WTC11 (cell line): Measurements from ENCODE around the gene CLCN7. TPM values are rescaled to one million over a fixed set of nuclear protein-coding genes. Genes with fewer than 3 reads are reported as not detected.

ENCODE experiments used
- ATAC-seq: fragments of 200-7000 bp; cut with Tn5 transposase; 2 replicates; pipeline ENCODE4 v1.10.0; 2021; ENCODE audit warnings: mild to moderate bottlenecking, moderate library complexity
- CTCF ChIA-PET: fragments of 300-600 bp; sonication (Branson Sonifier 250); formaldehyde crosslinking; loops from one replicate; lab custom pipeline; 2021; ENCODE audit warnings: antibody characterized with exemption; lab: Charles Lee
- POLR2A ChIA-PET: fragments of 350-600 bp; sonication (Branson Sonifier 250); formaldehyde crosslinking; loops from one replicate; lab custom pipeline; 2021; ENCODE audit warnings: antibody characterized with exemption; lab: Charles Lee
- DNase-seq: peaks from one replicate; pipeline ENCODE4 v3.0.0; 2021; ENCODE audit warnings: low spot score
- H3K27ac Mint-ChIP-seq: 2 replicates; pipeline ENCODE4 v1.8.0; 2021; ENCODE audit warnings: mixed read lengths
- H3K27me3 Mint-ChIP-seq: 2 replicates; pipeline ENCODE4 v1.8.0; 2021; ENCODE audit warnings: low read depth, mild to moderate bottlenecking, moderate library complexity, mixed read lengths
- H3K36me3 Mint-ChIP-seq: 2 replicates; pipeline ENCODE4 v1.8.0; 2021; ENCODE audit warnings: mixed read lengths
- H3K4me1 Mint-ChIP-seq: 2 replicates; pipeline ENCODE4 v1.8.0; 2022; ENCODE audit warnings: mixed read lengths
- H3K4me3 Mint-ChIP-seq: 2 replicates; pipeline ENCODE4 v1.8.0; 2021; ENCODE audit warnings: mild to moderate bottlenecking, moderate library complexity, mixed read lengths
- H3K9me3 Mint-ChIP-seq: 2 replicates; pipeline ENCODE4 v1.8.0; 2021; ENCODE audit warnings: mixed read lengths
- ATF1 ChIP-seq: sonication (generic); formaldehyde crosslinking; IDR thresholded peaks from 2 replicates; pipeline ENCODE4 v1.8.1; 2023; ENCODE audit warnings: mild to moderate bottlenecking, moderate library complexity, missing genetic modification reagents
- ATF3 ChIP-seq: sonication (generic); formaldehyde crosslinking; conservative IDR thresholded peaks from 2 replicates; pipeline ENCODE4 v1.8.1; 2022; ENCODE audit warnings: mild to moderate bottlenecking, missing genetic modification reagents
- CBFB ChIP-seq: sonication (generic); formaldehyde crosslinking; IDR thresholded peaks from 2 replicates; pipeline ENCODE4 v1.8.1; 2022; ENCODE audit warnings: mild to moderate bottlenecking, low read depth, missing genetic modification reagents
- E2F5 ChIP-seq: sonication (generic); formaldehyde crosslinking; IDR thresholded peaks from 2 replicates; pipeline ENCODE4 v1.8.1; 2022; ENCODE audit warnings: mild to moderate bottlenecking, moderate library complexity, missing genetic modification reagents
- FOXP4 ChIP-seq: sonication (generic); formaldehyde crosslinking; IDR thresholded peaks from 2 replicates; pipeline ENCODE4 v1.8.0; 2022; ENCODE audit warnings: mild to moderate bottlenecking, missing genetic modification reagents
- GABPB1 ChIP-seq: sonication (generic); formaldehyde crosslinking; IDR thresholded peaks from 2 replicates; pipeline ENCODE4 v1.8.1; 2023; ENCODE audit warnings: mild to moderate bottlenecking, missing genetic modification reagents
- HMGA2 ChIP-seq: fragments of 250-450 bp; sonication (Bioruptor Pico); IDR thresholded peaks from 2 replicates; pipeline ENCODE4 v1.4.0; 2021; ENCODE audit warnings: mild to moderate bottlenecking, moderate library complexity
- JAZF1 ChIP-seq: fragments of 250-450 bp; sonication (Bioruptor Pico); IDR thresholded peaks from 2 replicates; pipeline ENCODE4 v1.9.0; 2021; ENCODE audit warnings: moderate library complexity, mild to moderate bottlenecking, inconsistent platforms
- MLX ChIP-seq: sonication (generic); formaldehyde crosslinking; IDR thresholded peaks from 2 replicates; pipeline ENCODE4 v1.8.1; 2023; ENCODE audit warnings: mild to moderate bottlenecking, missing genetic modification reagents, moderate library complexity
- MXD4 ChIP-seq: fragments of 250-450 bp; sonication (Bioruptor Pico); IDR thresholded peaks from 2 replicates; pipeline ENCODE4 v1.8.0; 2021; ENCODE audit warnings: mild to moderate bottlenecking, moderate library complexity, borderline replicate concordance
- NFE2L1 ChIP-seq: sonication (generic); formaldehyde crosslinking; IDR thresholded peaks from 2 replicates; pipeline ENCODE4 v1.8.1; 2023; ENCODE audit warnings: missing genetic modification reagents
- SP1 ChIP-seq: sonication (generic); formaldehyde crosslinking; conservative IDR thresholded peaks from 2 replicates; pipeline ENCODE4 v1.8.1; 2022; ENCODE audit warnings: missing genetic modification reagents
- TCF7 ChIP-seq: sonication (generic); formaldehyde crosslinking; IDR thresholded peaks from 2 replicates; pipeline ENCODE4 v1.8.0; 2022; ENCODE audit warnings: mild to moderate bottlenecking, low read depth, missing genetic modification reagents, moderate library complexity
- ZMAT4 ChIP-seq: fragments of 250-450 bp; sonication (Bioruptor Pico); IDR thresholded peaks from 2 replicates; pipeline ENCODE4 v1.9.0; 2021; ENCODE audit warnings: mild to moderate bottlenecking
- ZNF232 ChIP-seq: sonication (generic); formaldehyde crosslinking; IDR thresholded peaks from 2 replicates; pipeline ENCODE4 v1.8.0; 2022; ENCODE audit warnings: mild to moderate bottlenecking, missing genetic modification reagents
- ZNF317 ChIP-seq: sonication (generic); formaldehyde crosslinking; IDR thresholded peaks from 2 replicates; pipeline ENCODE4 v1.8.1; 2023; ENCODE audit warnings: low read depth, mild to moderate bottlenecking, moderate library complexity, missing genetic modification reagents, borderline replicate concordance
- ZNF396 ChIP-seq: fragments of 250-450 bp; sonication (Bioruptor Pico); IDR thresholded peaks from 2 replicates; pipeline ENCODE4 v1.8.0; 2021; ENCODE audit warnings: mild to moderate bottlenecking, moderate library complexity, borderline replicate concordance
- ZNF423 ChIP-seq: fragments of 250-450 bp; sonication (Bioruptor Pico); IDR thresholded peaks from 2 replicates; pipeline ENCODE4 v2.1.2; 2022; ENCODE audit warnings: mild to moderate bottlenecking, moderate library complexity
- ZSCAN18 ChIP-seq: fragments of 250-450 bp; sonication (Bioruptor Pico); IDR thresholded peaks from 2 replicates; pipeline ENCODE4 v2.1.2; 2022; ENCODE audit warnings: mild to moderate bottlenecking, moderate library complexity
- total RNA-seq: library from RNA; stranded (reverse); gene quantifications from 3 replicates; pipeline ENCODE4 v1.2.3, GENCODE V29; 2021
- TF ChIP-seq, protein P1 (sequence below): sonication (generic); formaldehyde crosslinking; IDR thresholded peaks from 2 replicates; pipeline ENCODE4 v1.8.0; 2022; ENCODE audit warnings: missing genetic modification reagents
- TF ChIP-seq, protein P2 (sequence below): fragments of 250-450 bp; sonication (Bioruptor Pico); conservative IDR thresholded peaks from 2 replicates; pipeline ENCODE4 v1.9.0; 2021; ENCODE audit warnings: mild to moderate bottlenecking

The CLCN7 gene
- total RNA-seq, 1 experiment from 2014 or later = 94.1 TPM

DNA sequence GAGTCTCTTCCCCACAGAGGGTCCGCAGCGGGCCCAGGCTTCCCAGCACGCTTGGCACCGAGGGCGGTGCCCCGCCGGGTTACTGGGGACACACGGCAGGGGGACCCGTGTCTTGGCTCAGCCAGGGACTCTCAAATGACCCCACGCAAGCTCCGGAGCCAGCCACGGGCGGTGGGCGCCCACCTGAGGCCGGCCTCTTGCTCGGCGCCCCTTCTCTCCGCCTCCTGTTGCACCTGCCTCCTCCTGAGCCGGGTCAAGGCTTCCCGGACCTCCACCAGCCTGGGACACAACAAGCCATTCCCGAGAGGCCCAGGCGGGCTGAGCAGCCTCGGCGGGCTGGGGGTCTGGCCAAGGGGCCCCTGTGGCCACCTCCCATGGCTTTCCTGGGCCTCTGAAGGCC, 32.1 kb downstream of the CLCN7 start:
- no peaks in the 10 kb centered on the region for H3K27me3 Mint-ChIP-seq
- POLR2A ChIA-PET = no interaction called here
- no peak overlapping the region for H3K27ac Mint-ChIP-seq

GRCh38 chr16:1441391-1441829, 33.4 kb downstream of the CLCN7 start:
- ChIA-PET POLR2A (interaction anchor here (0.6 kb wide), 1 partner anchor 78 kb away, joined by 3 read pairs; no protein-coding TSS in a partner anchor), CTCF (interaction anchor here (0.9 to 1.5 kb wide), 4 partner anchors 12 to 265 kb away, joined by 3 to 4 read pairs (median 3); partner anchors contain the start of gene MAPK8IP3)
- no peak for DNase-seq
- Mint-ChIP-seq H3K36me3 (no peaks in the 10 kb centered on the region), H3K27ac (no peak overlapping the region), H3K27me3 (no peaks in the 10 kb centered on the region), H3K9me3 (no peaks in the 10 kb centered on the region), H3K4me3 (no peak overlapping the region), H3K4me1 (no peaks in the 10 kb centered on the region)
- no peak for ATAC-seq
- TF ChIP-seq MLX (CRISPR knock-in tag) (no peak), NFE2L1 (no peak), SP1 (CRISPR knock-in tag) (no peak), ATF1 (CRISPR knock-in tag) (no peak), CBFB (CRISPR knock-in tag) (no peak), GABPB1 (CRISPR knock-in tag) (no peak), TCF7 (CRISPR knock-in tag) (no peak), ZNF317 (CRISPR knock-in tag) (no peak), FOXP4 (CRISPR knock-in tag) (no peak), MXD4 (CRISPR knock-in tag) (no peak), ZSCAN18 (no peak), ATF3 (CRISPR knock-in tag) (no peak)
- TF ChIP-seq, protein P1, sequence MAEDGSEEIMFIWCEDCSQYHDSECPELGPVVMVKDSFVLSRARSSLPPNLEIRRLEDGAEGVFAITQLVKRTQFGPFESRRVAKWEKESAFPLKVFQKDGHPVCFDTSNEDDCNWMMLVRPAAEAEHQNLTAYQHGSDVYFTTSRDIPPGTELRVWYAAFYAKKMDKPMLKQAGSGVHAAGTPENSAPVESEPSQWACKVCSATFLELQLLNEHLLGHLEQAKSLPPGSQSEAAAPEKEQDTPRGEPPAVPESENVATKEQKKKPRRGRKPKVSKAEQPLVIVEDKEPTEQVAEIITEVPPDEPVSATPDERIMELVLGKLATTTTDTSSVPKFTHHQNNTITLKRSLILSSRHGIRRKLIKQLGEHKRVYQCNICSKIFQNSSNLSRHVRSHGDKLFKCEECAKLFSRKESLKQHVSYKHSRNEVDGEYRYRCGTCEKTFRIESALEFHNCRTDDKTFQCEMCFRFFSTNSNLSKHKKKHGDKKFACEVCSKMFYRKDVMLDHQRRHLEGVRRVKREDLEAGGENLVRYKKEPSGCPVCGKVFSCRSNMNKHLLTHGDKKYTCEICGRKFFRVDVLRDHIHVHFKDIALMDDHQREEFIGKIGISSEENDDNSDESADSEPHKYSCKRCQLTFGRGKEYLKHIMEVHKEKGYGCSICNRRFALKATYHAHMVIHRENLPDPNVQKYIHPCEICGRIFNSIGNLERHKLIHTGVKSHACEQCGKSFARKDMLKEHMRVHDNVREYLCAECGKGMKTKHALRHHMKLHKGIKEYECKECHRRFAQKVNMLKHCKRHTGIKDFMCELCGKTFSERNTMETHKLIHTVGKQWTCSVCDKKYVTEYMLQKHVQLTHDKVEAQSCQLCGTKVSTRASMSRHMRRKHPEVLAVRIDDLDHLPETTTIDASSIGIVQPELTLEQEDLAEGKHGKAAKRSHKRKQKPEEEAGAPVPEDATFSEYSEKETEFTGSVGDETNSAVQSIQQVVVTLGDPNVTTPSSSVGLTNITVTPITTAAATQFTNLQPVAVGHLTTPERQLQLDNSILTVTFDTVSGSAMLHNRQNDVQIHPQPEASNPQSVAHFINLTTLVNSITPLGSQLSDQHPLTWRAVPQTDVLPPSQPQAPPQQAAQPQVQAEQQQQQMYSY (CRISPR knock-in tag) = no peak
- TF ChIP-seq, protein P2, sequence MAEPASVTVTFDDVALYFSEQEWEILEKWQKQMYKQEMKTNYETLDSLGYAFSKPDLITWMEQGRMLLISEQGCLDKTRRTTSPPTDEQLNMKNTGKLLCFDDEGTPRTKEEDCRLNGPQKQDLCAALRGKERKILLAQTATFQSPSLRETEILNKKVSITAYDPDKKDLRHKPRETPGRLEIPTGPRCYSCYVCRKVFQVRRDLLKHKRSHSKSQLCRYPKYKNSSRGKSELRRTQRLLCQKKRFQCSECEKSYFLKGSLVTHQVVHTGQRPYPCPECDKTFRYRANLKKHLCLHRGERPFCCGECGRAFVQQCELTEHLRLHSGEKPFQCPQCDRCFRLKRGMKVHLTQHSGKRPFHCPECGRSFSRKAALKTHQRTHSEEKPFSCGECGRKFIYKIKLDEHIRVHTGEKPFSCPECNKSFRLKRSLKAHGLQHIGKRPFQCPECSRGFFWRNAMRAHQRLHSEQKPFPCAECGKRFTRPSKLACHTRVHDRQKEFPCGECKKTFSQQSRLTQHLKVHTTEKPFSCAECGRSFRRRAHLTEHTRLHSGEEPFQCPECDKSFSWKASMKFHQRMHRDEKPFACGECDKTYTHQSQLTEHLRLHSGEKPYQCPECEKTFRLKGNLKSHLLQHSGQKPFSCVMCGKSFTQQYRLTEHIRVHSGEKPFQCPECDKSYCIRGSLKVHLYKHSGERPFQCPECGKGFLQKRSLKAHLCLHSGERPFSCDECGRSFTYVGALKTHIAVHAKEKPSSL = no peak

More for the DNA sequence above, 32.1 kb downstream of the CLCN7 start:
- Mint-ChIP-seq H3K4me1 (no peaks in the 10 kb centered on the region), H3K9me3 (no peaks in the 10 kb centered on the region), H3K36me3 (no peaks in the 10 kb centered on the region), H3K4me3 (no peak overlapping the region)
- no peak for DNase-seq
- no peak for TF ChIP-seq HMGA2 (CRISPR knock-in tag)
- no peak for TF ChIP-seq ZNF423 (CRISPR knock-in tag)
- no peak for TF ChIP-seq E2F5 (CRISPR knock-in tag)
- no peak for TF ChIP-seq JAZF1 (CRISPR knock-in tag)
- TF ChIP-seq ZNF232 = no peak
- no peak for TF ChIP-seq ZNF396 (CRISPR knock-in tag)
- no peak for TF ChIP-seq ZMAT4 (CRISPR knock-in tag)
- TF ChIP-seq MLX (CRISPR knock-in tag) = no peak
- no peak for TF ChIP-seq SP1 (CRISPR knock-in tag)
- CTCF ChIA-PET = interaction anchor here (0.8 to 1.4 kb wide), 2 partner anchors 79 to 116 kb away, joined by 3 read pairs; no protein-coding TSS in a partner anchor
- no peak for ATAC-seq
